ENCODE results near the gene HSF5. TPM values are rescaled to one million over a fixed set of nuclear protein-coding genes. Genes with fewer than 3 reads are reported as not detected.
A peak's percentile ranks its signal among the peaks of the same experiment; 100 is the strongest.

HSF5 gene
- total RNA-seq, 6 experiments from 2014 or later = 0.06 to 0.18 (median 0.10) TPM; not detected in 1

GRCh38 chr17:58382108-58382871 is 105.9 kb downstream of the HSF5 start:
- no peak overlapping the region for H3K4me3 ChIP-seq
- peaks cover 0 to 69% (median 30%) of the 10 kb centered on the region in 4 donors for H3K4me1 ChIP-seq
- H3K36me3 ChIP-seq = no peaks in the 10 kb centered on the region
- H3K27me3 ChIP-seq = no peaks in the 10 kb centered on the region
- intact Hi-C loops (cut with DNase I) = no loop called here
- ATAC-seq = peak; percentile 1 to 21 (median 14)
- DNase-seq = no peak
- H3K27ac ChIP-seq = peak overlapping the region; percentile 48 to 73 (median 70)
- no peaks in the 10 kb centered on the region for H3K9me3 ChIP-seq
- WGBS (ENCODE audit: insufficient coverage, low coverage, low lambda C conversion rate, missing lambda C conversion rate) = 3% methylated on average over 4 of the region's 4 CpGs
- TF ChIP-seq, protein P1, sequence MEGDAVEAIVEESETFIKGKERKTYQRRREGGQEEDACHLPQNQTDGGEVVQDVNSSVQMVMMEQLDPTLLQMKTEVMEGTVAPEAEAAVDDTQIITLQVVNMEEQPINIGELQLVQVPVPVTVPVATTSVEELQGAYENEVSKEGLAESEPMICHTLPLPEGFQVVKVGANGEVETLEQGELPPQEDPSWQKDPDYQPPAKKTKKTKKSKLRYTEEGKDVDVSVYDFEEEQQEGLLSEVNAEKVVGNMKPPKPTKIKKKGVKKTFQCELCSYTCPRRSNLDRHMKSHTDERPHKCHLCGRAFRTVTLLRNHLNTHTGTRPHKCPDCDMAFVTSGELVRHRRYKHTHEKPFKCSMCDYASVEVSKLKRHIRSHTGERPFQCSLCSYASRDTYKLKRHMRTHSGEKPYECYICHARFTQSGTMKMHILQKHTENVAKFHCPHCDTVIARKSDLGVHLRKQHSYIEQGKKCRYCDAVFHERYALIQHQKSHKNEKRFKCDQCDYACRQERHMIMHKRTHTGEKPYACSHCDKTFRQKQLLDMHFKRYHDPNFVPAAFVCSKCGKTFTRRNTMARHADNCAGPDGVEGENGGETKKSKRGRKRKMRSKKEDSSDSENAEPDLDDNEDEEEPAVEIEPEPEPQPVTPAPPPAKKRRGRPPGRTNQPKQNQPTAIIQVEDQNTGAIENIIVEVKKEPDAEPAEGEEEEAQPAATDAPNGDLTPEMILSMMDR (IDR thresholded peaks at IDR 0.05) = no peak
- no peak for TF ChIP-seq POLR2A (IDR thresholded peaks at IDR 0.05)

DNA sequence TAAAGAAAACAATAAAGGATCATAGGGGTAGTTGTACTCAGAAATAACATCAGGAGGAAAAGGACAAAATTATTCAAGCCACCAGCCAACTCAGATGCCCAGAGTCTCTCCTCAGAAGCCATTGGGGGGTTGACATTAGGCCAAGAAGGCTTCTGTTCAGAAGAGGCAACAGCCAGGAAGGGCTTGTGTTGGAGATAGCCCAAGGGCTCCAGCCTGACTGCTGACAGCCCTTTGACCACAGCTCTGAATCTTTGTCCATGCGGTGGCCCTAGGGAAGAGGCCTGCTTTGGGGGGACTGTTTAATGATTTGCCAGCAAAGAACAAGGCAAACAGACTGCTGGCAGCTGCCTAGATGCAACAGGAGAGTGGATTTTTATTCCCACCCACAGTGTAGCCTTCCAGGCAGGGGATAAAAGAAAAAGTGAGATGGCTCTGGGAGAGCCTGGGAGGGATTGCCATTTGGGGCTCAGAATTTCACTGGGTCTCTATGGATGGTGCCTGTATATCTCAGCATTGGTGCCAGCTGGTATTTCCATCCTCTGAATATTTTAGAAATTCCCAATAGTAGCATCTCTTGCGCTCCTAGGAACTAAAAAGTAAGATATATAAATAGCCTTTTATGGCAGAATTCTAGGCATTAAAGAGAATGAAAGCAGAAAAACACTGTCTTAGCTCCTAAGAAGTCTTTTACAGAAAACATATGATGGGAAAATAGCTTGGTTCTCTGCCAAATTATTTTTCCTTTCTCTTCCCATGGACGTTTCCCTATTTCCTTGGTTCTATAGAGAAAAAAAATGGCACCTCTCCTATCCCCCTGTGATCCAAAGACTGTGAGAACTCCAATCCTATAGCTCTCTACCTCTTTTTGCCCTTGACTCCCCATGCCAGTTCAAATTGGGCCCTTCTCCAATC is 106.8 kb downstream of the HSF5 start:
- Histone ChIP-seq H3K27me3 (no peaks in the 10 kb centered on the region), H3K36me3 (no peaks in the 10 kb centered on the region), H3K9me3 (no peaks in the 10 kb centered on the region), H3K4me3 (no peak overlapping the region), H3K4me1 (peaks cover 0 to 67% (median 30%) of the 10 kb centered on the region in 4 donors), H3K27ac (peak overlapping the region; percentile 23 to 73 (median 70))
- 46% methylated on average over 3 of the region's 3 CpGs for WGBS (ENCODE audit: insufficient coverage, low coverage, low lambda C conversion rate, missing lambda C conversion rate)
- ATAC-seq = peak; percentile 78 to 89 (median 82)
- intact Hi-C loops (cut with DNase I) = no loop called here
- TF ChIP-seq POLR2A (IDR thresholded peaks at IDR 0.05) = peak; percentile 38
- TF ChIP-seq, protein P1 (IDR thresholded peaks at IDR 0.05) = no peak
- DNase-seq = peak; percentile 58 to 91 (median 81)

GRCh38 chr17:58380207-58381123 is 107.7 kb downstream of the HSF5 start:
- DNase-seq (no peak), ATAC-seq (peak in 2 of 4 donors; percentile 2 to 3)
- no peaks in the 10 kb centered on the region for H3K27me3 ChIP-seq
- peaks cover 0 to 58% (median 28%) of the 10 kb centered on the region in 4 donors for H3K4me1 ChIP-seq
- no peaks in the 10 kb centered on the region for H3K9me3 ChIP-seq
- TF ChIP-seq, protein P1 (IDR thresholded peaks at IDR 0.05) = no peak
- no peak for TF ChIP-seq POLR2A (IDR thresholded peaks at IDR 0.05)
- WGBS (ENCODE audit: insufficient coverage, low coverage, low lambda C conversion rate, missing lambda C conversion rate) = 78% methylated on average over 5 of the region's 5 CpGs
- no peak overlapping the region for H3K4me3 ChIP-seq
- intact Hi-C loops (cut with DNase I) = no loop called here
- no peaks in the 10 kb centered on the region for H3K36me3 ChIP-seq
- peak overlapping the region in 2 of 3 donors; percentile 45 to 70 for H3K27ac ChIP-seq

DNA sequence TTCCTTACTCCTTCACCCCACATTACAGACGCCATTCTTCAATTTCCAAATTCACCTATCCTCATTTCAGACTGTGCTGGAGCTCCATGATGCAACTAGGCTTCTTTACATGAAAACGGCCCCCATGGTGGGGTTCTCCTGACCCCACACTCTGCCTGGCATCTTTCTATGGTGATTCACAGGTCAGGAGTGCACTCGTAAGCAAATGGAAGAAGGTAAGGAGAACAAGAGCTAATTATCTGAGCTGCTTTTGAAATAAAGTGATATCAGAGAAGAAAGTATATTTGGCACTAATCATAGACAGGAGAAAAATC is 108.7 kb downstream of the HSF5 start:
- intact Hi-C loops (cut with DNase I) = loop anchor here in 1 of 2 donors (10.0 kb wide), 1 partner anchor 55 kb away; the partner anchor contains the start of gene TSPOAP1
- Histone ChIP-seq H3K4me3 (no peak overlapping the region), H3K27me3 (no peaks in the 10 kb centered on the region), H3K4me1 (peaks cover 0 to 48% (median 23%) of the 10 kb centered on the region in 4 donors), H3K27ac (no peak overlapping the region), H3K9me3 (no peaks in the 10 kb centered on the region), H3K36me3 (no peaks in the 10 kb centered on the region)
- DNase-seq (no peak), ATAC-seq (no peak)
- TF ChIP-seq POLR2A (IDR thresholded peaks at IDR 0.05) = no peak
- TF ChIP-seq, protein P1 (IDR thresholded peaks at IDR 0.05) = no peak
- 59% methylated on average over 3 of the region's 3 CpGs for WGBS (ENCODE audit: insufficient coverage, low coverage, low lambda C conversion rate, missing lambda C conversion rate)
